DOHH2 (cell line): ENCODE measurements around the gene TWF2.

Experiments used
- CTCF ChIP-seq: fragments of 200-600 bp; sonication (generic); IDR thresholded peaks from one replicate; pipeline ENCODE4 v1.5.1; 2014; ENCODE audit warnings: antibody characterized with exemption, mild to moderate bottlenecking, low read depth, low read length; ENCODE audit not compliant: poor library complexity, severe bottlenecking
- EZH2phosphoT487 ChIP-seq: fragments of 200-600 bp; sonication (generic); IDR thresholded peaks from 2 replicates; pipeline ENCODE4 v1.6.1; 2017; ENCODE audit warnings: borderline replicate concordance, mild to moderate bottlenecking, antibody characterized with exemption, low read length, moderate library complexity, mixed read lengths

DNA sequence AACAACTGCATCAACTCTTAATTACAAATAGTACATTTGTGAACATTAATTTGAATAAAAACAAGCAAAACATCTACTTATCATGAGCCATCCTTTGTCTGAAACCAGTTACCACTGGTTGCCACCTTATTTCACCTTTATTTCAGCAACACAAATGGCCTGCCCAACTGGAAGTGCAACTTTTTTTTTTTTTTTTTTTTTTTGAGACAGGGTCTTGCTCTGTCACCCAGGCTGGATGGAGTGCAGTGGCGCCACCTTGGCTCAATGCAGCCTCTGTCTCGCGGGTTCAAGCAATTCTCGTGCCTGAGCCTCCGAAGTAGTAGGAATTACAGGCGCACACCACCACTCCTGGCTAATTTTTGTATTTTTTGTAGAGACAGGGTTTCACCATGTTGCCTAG lies 26.4 kb upstream of the TWF2 start:
- peak; percentile 33 for TF ChIP-seq CTCF
- no peak for TF ChIP-seq EZH2phosphoT487
